ENCODE data around the gene ZFP36. TPM values are rescaled to one million over a fixed set of nuclear protein-coding genes. Genes with fewer than 3 reads are reported as not detected.

ZFP36 gene
- total and polyA plus RNA-seq, 12 donors = 22.8 to 194 (median 51.7) TPM

GRCh38 chr19:39385629-39386411 is 20.8 kb upstream of the ZFP36 start:
- no peak for TF ChIP-seq CTCF (IDR thresholded peaks at IDR 0.05)
- intact Hi-C loops (cut with DNase I) = loop anchor here in 1 of 10 donors (5.0 kb wide), 1 partner anchor 44 kb away; the partner anchor contains the start of gene SAMD4B
- H3K9me3 ChIP-seq = no peaks in the 10 kb centered on the region
- WGBS, 2 donors = 82 to 83% methylated on average over 20 of the region's 20 CpGs
- H3K27me3 ChIP-seq = no peaks in the 10 kb centered on the region
- H3K4me3 ChIP-seq = no peak overlapping the region
- no peak overlapping the region for H3K27ac ChIP-seq
- peaks cover 6 to 14% (median 10%) of the 10 kb centered on the region in 9 donors for H3K4me1 ChIP-seq
- DNase-seq (no peak), ATAC-seq (no peak)
- H3K36me3 ChIP-seq = peaks cover 0 to 90% (median 75%) of the 10 kb centered on the region in 9 donors

- Histone ChIP-seq H3K4me1 (peaks cover 8 to 15% (median 11%) of the 10 kb centered on the region in 9 donors), H3K36me3 (peaks cover 0 to 83% (median 67%) of the 10 kb centered on the region in 9 donors), H3K27me3 (no peaks in the 10 kb centered on the region), H3K9me3 (no peaks in the 10 kb centered on the region), H3K27ac (no peak overlapping the region), H3K4me3 (no peak overlapping the region)
- DNase-seq = no peak
- ATAC-seq = no peak
- intact Hi-C loops (cut with DNase I) = loop anchor here in 1 of 10 donors (5.0 kb wide), 1 partner anchor 44 kb away; the partner anchor contains the start of gene SAMD4B
- 88 to 90% methylated on average over 7 of the region's 7 CpGs for WGBS, 2 donors
- TF ChIP-seq CTCF (IDR thresholded peaks at IDR 0.05) = no peak
Observed at GRCh38 chr19:39386557-39386956, 20.1 kb upstream of the ZFP36 start.

- 87 to 89% methylated on average over 5 of the region's 5 CpGs for WGBS, 2 donors
- peaks cover 12 to 27% (median 22%) of the 10 kb centered on the region in 9 donors for H3K4me1 ChIP-seq
- no peak for TF ChIP-seq CTCF (IDR thresholded peaks at IDR 0.05)
- H3K27ac ChIP-seq = no peak overlapping the region
- H3K9me3 ChIP-seq = no peaks in the 10 kb centered on the region
- no peaks in the 10 kb centered on the region for H3K27me3 ChIP-seq
- intact Hi-C loops (cut with DNase I) = loop anchor here in 1 of 10 donors (5.0 kb wide), 1 partner anchor 46 kb away; the partner anchor contains the start of gene SAMD4B
- DNase-seq (no peak), ATAC-seq (no peak)
- H3K4me3 ChIP-seq = no peak overlapping the region
- H3K36me3 ChIP-seq = peaks cover 0 to 72% (median 46%) of the 10 kb centered on the region in 9 donors
Observed at GRCh38 chr19:39388657-39389056, 18.0 kb upstream of the ZFP36 start.

- DNase-seq = no peak
- no peak for ATAC-seq
- Histone ChIP-seq H3K36me3 (peaks cover 0 to 72% (median 40%) of the 10 kb centered on the region in 9 donors), H3K4me3 (peak overlapping the region; percentile 66 to 99 (median 94)), H3K27ac (peak overlapping the region in 9 of 10 donors; percentile 94 to 100 (median 97)), H3K27me3 (no peaks in the 10 kb centered on the region), H3K4me1 (peaks cover 12 to 27% (median 24%) of the 10 kb centered on the region in 9 donors), H3K9me3 (no peaks in the 10 kb centered on the region)
- TF ChIP-seq CTCF (IDR thresholded peaks at IDR 0.05) = no peak
- WGBS, 2 donors = 72 to 74% methylated on average over 13 of the region's 13 CpGs
- intact Hi-C loops (cut with DNase I) = loop anchor here in 4 of 10 donors (1.0 to 5.0 kb wide), 4 partner anchors 47 to 55 kb away; partner anchors contain the start of genes SAMD4B (in 3 of the 4) and SUPT5H (in 1 of the 4)
Observed at GRCh38 chr19:39389631-39390414, 16.8 kb upstream of the ZFP36 start.

Measured in heart right ventricle (tissue), 16 donors.